ENCODE measurements around the gene TBCEL.

- TF ChIP-seq CTCF (IDR thresholded peaks at IDR 0.05; ENCODE audit: borderline replicate concordance, extremely low read depth, low read length, poor library complexity, severe bottlenecking) (no peak), EZH2 (IDR thresholded peaks at IDR 0.05; ENCODE audit: borderline replicate concordance, low read depth, low read length, severe bottlenecking) (no peak)
These were observed 5.3 kb downstream of the TBCEL start for GRCh38 chr11:121029153-121029552.
